ENCODE results near the gene TRIP12.
"Not testable (repeated sequence)": the region's sequence is repeated elsewhere in the genome, so short reads cannot be mapped to it uniquely, and the experiment has no call there.

Gene TRIP12

DNA sequence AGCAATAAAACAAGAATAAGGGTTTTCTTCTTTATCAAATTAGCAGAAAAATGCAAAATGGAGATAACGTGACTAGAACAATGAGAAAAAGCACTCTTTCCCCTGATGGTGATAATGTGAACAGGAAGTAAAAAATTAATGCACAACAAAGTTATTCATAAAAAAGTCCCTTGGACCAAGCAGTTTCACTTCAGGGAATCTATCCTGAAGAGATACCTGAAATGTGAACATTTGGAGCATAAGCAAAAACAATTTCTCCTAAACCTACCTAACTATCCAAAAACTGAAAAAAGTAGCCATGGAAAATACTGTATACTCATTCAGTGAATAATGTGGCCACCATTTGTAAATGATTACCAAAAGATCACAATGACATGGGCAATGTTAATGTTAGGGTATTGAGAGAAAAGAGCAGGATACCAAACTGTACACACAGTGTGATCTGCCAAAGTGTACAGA is 48.7 kb downstream of the TRIP12 start:
- no peak for DNase-seq

DNA sequence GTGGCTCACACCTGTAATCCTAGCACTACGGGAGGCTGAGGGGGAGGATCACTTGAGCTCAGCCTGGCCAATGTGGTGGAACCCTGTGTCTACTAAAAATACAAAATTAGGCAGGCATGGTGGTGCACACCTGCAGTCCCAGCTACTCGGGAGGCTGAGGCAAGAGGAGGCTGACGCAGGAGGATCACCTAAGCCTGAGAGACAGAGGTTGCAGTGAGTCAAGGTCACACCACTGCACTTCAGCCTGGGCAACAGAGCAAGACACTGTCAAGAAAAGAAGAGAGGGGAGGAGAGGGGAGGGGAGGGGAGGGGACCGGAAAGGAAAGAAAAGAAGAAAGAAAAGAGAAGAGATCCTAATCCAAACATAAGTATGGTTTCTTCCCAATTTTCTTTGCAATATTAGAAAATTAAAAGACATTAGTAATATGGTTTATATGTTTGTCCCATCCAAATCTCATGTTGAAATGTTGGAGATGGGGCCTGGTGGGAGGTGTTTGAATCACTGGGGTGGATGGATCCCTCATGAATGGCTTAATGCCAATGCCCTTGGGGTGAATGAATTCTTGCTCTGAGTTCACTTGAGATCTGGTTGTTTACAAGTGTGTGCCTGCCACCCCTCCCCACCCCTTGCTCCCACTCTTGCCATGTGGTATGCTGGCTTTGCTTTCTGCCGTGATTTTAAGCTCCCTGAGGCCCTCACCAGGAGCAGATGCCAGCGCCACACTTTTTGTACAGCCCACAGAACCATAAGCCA is 50.7 kb downstream of the TRIP12 start:
- no peak for DNase-seq

DNA sequence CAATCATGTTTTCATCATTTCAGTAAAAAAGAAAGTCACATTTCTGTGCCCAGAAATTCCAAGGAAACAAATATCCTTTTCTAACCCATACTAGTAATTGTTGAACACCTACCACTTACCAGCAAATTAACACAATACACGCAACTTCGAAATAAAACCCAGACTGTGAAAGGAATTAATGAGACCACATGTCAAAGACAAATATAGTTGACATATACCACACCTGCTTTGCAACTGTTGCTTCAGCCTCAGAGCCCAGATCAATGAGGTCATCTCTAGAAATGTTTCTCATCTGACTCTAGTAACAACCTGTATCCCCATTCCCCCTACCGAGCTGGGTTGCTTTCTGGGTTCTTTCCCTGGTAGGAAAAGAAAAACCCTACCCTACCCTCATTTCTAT is 52.6 kb downstream of the TRIP12 start:
- no peak for DNase-seq

DNA sequence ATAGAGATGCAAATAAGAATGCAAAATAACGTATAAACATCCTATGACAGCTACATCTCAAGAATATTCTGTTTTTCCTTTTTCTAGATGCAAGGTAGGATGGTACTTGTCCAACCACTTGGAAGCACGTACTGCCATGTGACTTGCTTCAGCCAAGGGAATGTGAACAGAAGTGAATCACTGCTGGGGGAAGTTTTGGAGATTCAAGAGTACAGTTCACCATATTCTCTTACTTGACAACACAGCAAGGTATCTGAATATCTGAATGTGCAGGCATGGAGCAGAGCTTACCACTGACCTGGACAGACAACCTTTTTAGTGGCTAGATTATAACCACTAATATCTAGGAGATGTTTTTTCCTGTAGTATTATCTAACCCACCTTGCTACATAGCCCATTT is 53.0 kb downstream of the TRIP12 start:
- DNase-seq: no peak

DNA sequence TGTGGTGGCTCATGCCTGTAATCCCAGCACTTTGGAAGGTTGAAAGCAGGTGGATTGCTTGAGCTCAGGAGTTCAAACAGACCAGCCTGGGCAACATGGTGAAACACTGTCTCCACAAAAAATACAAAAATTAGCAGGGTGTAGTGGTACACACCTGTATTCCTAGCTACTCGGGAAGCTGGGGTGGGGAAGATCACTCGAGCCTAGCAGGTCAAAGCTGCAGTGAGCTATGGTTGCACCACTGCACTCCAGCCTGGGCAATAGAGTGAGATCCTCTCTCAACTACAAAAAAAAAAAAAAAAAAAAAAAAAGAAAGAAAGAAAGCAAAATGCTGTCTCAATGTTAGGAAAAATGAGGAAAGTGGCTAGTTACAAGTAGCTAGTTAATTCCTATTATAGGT is 56.8 kb downstream of the TRIP12 start:
- DNase-seq: no peak

DNA sequence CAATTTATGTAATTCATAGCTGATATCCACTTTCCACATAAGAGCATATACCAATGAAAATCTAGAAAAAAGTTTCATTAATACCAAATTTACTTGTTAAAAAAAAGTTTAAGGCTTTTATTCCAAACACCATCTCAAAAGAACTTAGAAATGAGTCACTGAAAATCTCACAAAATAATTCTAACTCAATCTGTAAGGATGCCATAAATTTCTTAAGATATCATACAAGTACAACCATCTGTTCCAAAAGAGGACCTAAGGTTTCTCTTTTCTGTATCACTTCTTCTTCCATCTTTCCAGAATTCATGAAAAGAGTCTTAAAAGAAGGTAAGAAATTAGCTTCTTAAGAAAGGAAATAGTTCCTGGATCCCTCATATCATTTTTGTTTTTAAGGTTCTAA is 60.4 kb downstream of the TRIP12 start:
- no peak for DNase-seq

DNA sequence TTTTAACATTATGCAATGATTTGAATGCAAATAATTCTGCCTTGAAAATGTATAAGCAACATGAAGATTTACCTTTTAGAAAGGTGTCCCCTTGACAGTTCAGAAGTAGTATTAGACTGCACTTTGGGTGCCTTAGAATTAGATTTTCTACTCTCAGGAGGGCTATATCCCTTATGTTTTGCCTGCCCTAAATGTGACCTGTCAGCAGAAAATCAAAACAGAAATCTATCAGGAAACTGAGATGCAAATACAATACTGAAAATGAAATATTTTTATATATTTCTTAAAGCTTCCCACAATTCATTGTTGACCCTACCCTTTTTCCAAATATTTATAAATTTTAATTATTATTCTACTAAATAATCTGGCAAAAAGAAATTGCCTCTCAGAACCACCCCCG is 61.5 kb downstream of the TRIP12 start:
- no peak for DNase-seq

DNA sequence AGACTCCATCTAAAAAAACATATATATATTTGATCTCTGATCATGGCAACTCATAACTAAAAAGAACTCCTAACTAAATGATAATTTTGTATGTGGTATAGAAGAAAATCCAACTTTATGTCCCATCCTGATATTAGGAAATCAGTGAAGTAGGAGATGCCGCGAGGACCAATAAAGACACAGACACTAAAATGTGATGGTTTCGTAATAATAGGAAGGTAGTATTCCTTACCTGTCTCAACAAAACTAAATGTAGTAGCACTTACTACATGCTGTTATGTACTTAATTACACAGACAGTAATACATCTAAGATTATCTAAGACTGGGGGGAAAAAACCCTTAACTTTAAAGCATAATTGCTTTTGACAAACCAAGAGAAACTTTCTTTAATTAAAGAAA is 63.5 kb downstream of the TRIP12 start:
- DNase-seq: no peak

DNA sequence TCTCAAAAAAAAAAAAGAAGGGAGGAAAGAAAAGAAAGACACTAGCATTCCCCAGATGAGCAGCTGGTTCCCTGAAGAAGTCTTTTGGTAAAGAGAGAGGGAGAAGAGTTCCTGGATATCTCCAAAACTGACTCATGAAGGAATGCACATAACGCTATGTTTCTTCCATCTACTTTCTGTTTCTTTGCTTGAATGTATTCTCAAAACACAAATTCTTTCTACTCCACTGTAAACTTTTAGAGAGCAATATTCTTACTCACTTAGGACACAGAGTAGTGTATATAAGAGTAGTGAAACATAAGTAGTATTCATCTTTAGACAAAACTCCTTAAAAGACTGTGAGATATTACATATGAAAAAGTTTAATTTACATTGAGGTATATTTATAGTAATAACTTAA is 64.2 kb downstream of the TRIP12 start:
- no peak for DNase-seq

DNA sequence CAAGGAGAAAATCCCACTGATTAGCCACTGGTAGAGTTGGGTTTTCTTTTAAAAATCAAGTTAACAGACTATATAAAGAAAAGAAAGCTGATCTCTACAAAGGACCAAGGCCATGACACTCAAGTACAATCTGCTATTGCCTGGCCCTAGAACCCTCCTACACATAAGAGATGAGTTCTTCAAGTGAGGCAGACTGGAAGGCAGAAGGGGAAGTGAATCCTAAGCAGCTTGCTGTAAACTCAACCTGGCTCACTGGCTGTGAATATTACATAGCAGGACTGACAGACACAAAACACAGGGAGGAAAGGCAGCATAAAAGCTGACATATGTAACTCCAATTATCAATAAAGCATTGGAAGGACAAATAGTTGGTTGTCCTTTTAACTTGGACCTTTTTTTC is 65.4 kb downstream of the TRIP12 start:
- peak in 1 of 2 donors; percentile 18 for DNase-seq

DNA sequence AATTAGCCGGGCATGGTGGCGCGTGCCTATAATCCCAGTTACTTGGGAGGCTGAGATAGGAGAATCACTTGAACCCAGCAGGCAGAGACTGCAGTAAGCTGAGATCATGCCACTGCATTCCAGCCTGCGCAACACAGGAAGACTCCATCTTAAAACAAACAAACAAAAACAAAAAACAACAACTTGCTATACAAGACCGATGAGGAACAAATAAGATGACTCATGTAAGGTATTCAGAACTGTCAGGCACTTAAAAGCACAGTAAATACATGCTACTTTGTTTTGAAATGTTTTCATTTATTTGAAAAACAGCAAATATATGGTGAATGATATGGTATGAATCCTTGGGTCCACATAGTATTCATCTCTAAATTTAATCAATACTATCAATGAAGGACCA is 66.7 kb downstream of the TRIP12 start:
- no peak for DNase-seq

DNA sequence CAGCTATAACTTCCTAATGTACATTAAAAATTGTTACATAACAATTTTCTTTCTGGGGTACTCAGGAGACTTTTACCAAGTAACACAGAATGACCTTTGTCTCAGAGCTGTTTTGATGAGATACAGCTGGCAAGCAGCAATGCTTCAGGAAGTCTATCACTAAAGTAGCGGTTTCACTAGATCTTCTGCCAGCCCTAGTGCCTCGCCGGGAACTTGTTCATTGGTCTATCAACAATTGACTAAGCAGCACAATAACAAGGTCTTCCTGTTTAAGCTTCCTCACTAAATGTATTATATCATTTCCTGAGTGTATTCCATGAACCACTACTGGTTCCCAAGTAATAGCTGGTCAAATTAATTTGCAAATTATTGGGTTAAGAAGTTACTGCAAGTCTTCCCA is 69.2 kb downstream of the TRIP12 start:
- peak; percentile 63 to 71 for DNase-seq

DNA sequence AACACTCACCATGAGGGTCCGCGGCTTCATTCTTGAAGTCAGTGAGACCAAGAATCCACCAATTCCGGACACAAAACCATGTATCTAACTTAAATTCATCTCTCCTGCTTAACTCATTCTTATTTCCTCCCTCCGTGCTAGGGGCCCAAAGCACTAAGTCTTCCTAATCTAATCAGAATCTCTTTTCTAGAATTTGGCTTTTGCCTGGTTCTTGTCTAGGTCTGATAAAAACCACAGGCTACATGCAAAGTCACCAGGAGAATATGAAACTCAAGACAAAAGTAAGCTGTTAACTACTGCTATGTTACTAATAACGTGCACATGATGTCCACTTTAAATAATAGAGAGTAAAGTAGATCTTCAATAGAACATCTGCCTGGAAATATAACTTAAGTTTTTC is 69.9 kb downstream of the TRIP12 start:
- DNase-seq: no peak

DNA sequence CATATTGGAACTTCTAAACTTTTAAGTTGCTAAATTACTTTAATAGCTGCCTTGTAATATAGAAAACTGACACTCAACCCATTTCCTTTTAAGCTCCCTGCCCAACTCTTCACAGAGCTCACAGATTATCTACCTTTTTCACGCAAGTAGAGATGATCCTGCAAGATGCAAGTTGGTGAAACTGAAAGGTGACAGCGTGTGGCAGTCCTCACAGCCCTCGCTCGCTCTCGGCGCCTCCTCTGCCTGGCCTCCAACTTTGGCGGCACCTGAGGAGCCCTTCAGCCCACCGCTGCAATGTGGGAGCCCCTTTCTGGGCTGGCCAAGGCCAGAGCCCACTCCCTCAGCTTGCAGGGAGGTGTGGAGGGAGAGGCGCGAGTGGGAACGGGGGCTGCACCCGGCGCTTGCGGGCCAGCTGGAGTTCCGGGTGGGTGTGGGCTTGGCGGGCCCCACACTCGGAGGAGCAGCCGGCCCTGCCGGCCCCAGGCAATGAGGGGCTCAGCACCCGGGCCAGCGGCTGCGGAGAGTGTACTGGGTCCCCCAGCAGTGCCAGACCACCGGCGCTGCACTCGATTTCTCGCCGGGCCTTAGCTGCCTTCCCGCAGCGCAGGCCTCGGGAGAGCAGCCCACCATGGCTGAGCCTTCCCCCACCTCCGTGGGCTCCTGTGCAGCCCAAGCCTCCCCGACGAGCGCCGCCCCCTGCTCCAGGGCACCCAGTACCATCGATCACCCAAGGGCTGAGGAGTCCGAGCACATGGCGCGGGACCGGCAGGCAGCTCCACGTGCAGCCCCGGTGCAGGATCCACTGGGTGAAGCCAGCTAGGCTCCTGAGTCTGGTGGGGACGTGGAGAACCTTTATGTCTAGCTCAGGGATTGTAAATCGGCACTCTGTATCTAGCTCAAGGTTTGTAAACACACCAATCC is 71.2 kb downstream of the TRIP12 start:
- peak in 1 of 2 donors; percentile 15 for DNase-seq

DNA sequence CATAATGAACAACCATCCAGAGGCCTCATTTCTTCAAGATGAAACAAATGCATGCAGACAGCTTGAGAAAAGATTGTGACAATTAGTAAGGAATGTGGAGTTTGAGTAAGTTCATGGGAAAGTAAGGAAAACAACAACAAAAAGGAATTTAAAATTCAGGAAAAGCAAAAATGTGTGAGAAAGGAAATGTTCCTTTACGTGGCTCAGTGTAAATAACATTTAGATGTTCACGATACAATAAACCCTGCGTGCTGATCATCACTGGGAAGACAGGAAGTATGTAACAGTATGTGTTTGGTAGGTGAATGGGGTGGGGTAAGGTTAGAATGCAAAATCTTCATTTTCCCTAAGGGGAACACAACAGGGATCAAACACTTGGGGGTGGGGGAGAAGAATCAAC is 72.7 kb downstream of the TRIP12 start:
- DNase-seq: no peak

DNA sequence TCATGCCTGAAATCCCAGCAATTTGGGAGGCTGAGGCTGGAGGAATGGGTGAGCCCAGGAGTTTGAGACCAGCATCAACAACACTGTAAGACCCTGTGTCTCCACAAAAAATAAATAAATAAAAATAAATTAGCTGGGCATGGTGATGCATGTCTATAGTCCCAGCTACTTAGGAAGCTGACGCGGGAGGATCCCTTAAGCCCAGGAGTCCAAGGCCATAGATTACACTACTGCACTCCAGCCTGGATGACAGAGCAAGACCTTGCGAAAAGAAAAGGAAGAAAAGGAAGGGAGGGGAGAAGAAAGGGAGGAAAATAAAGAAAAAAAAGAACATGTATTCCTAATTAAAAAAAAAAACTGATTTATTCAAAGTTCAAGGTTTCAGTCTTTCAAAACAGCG is 78.2 kb downstream of the TRIP12 start:
- no peak for DNase-seq

DNA sequence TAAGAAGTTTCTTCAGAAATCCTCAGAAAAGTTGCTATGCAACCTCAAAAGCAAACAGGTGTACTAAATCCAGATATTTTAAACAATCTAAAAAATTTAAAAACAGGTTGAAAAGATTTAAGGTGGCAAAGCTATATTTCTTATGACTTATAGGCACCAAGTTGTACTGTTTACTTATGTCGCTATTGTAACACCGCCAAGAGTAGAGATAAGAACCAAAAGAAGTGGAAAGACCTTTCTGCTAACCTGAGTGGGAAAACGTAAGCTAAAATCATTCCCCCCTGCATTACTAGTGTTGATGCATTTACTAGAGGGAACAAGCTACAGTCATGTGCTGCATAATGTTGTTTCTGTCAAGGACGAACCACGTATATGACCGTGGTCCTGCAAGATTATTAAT is 83.1 kb downstream of the TRIP12 start:
- DNase-seq: no peak

DNA sequence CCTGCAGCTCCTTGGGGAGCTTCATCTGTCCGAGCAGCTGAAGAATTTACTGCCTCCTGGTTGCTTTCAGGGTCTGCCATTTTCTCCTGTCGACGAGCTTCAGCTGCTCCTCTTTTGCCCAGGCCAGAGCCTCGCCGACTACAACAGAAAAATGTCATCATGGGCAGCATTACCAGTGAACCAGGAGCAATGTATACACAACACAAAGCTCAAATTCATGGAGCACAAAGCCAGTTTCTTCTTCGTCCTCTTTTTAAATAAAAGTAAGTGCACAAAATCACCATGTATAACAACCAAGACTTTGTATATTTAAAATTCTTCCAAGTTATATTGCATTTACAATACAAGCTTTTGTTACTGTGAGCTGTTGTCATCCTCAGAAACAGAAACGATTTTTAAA is 85.0 kb downstream of the TRIP12 start:
- DNase-seq: no peak

DNA sequence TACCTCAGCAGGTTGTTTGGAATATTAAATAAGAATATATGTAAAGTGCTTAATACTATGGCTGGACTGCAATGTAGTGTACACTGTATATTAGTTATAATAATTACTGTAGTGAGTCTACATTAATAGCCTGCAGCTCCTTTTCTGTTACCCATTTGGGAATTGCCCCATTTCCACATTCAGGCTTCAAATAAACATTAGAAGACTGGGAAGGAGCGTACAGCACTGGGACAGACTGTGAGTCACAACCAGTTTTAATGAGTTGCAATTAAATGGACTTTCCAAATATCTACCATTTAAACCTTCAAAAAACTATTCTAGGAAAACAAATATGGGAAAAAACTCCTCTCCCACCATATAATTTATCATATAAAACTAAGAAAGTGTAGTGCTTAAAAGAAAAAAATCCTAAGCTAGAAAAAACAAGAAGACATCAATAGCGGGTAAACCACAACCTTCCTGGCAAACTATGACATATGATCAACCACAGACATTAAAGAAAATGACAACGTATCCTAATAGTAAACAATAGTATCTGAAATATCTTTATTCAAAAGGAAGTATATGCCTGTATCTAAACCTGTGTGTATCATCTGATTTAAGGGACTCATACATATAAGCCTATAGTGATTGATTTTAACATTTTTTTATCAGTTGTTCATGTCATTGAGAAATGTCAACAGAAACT is 86.1 kb downstream of the TRIP12 start:
- DNase-seq: peak in 1 of 2 donors; percentile 64

DNA sequence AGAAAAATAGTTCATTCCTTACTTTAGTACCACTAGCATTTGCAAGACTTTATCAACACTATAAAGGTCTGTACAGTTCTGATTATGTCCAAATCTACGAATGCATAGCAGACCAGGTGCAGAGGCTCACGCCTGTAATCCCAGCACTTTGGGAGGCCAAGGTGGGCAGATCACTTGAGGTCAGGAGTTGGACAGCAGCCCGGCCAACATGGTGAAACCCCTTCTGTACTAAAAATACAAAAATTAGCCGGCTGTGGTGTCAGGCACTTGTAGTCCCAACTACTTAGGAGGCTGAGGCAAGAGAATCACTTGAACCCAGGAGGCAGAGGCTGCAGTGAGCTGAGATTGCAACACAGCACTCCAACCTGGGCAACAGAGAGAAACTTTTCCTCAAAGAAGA is 87.4 kb downstream of the TRIP12 start:
- DNase-seq: not testable (repeated sequence)

DNA sequence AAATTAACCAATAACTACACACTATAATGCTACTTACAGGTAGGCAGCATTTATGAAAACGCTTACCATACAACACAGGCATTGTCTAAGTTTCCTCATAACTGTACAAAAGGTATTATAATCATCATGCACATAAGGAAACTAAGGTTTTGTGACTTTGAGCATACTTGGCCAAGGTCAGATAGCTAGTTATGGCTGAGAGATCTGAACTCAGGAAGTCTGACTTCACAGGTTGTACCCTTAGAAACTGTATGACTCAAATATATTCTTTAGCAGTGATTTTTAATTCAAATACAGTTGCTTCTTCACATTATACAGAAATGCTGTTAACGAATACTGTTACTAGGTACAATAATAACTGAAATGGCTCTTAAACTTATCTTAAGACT is 89.3 kb downstream of the TRIP12 start:
- DNase-seq: no peak

DNA sequence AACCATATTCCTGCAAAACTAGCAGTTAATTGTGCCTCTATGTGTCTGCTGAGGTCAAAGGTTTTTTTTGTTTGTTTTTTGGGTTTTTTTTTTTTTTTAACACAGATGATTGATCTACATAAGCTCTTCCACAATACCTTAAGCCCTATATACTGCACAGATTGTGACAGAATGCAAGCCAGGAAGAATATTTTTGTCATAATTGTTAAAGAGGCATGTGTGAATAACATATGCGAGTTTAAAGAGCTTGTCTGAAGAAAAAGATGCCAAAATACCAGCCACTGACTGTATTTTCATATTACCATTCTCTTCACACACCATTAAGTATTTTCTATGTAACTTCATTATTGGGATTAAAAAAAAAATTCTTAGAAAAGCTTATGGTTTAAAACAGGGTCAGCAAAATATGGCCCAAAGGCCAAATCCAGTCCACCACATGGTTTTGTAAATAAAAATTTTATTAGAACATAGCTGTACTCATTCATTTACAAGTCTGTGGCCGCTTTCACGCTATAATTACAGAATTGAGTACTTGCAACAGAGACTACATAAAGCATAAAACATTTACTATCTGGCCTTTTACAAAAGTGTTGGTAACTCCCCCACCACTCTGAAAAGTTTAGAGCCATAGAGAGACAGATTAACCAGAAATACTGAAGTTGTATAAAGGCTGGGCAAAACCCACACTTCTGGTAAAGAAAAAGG is 89.9 kb downstream of the TRIP12 start:
- no peak for DNase-seq

DNA sequence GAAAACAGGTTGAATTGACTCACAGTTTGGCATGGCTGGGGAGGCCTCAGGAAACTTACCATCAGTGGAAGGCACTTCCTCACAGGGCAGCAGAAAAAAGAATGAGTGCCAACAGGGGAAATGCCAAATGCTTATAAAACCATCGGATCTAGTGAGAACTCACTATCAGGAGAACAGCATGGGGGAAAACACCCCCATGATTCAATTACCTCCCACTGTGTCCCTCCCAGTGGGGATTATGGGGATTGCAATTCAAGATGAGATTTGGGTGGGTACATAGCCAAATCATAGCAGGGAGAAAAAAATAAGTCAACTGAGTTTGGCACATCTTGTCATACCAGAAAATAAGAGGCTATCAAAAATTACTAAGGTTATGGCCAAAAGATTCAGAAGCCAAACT is 96.3 kb downstream of the TRIP12 start:
- no peak for DNase-seq
